Transverse colon (tissue), 4 donors: ENCODE measurements around the gene AVP.

Source experiments
- CTCF ChIP-seq, 5 experiments: fragments of 200-600 bp in 3 of 5; fragments of 450-650 bp in 2 of 5; sonication (generic) in 3 of 5; IDR thresholded peaks; 1 replicate in 2 of 5; 2 replicates in 3 of 5; pipeline ENCODE4 v1.5.1; 2016 to 2017; ENCODE audit warnings: antibody characterized with exemption in 5 of 5, inconsistent platforms in 3 of 5, mild to moderate bottlenecking in 2 of 5, moderate library complexity in 1 of 5
- POLR2A ChIP-seq: fragments of 450-650 bp; IDR thresholded peaks from one replicate; pipeline ENCODE4 v1.6.1; 2016; ENCODE audit warnings: antibody characterized with exemption, mild to moderate bottlenecking, moderate library complexity
- POLR2AphosphoS5 ChIP-seq, 3 donors: sonication (generic); formaldehyde crosslinking; IDR thresholded peaks; one replicate each; pipeline ENCODE4 v1.6.1; 2016; ENCODE audit warnings: antibody characterized with exemption in 3 of 3

- no peak for TF ChIP-seq CTCF (IDR thresholded peaks at IDR 0.05)
- TF ChIP-seq POLR2AphosphoS5 (IDR thresholded peaks at IDR 0.05), result no peak
- no peak for TF ChIP-seq POLR2A
Measured at GRCh38 chr20:3116341-3116740, 31.8 kb upstream of the AVP start.
